OCI-M2 (cell line): Measurements from ENCODE around the gene IDS.
"Not testable (repeated sequence)": the region's sequence is repeated elsewhere in the genome, so short reads cannot be mapped to it uniquely, and the experiment has no call there.

Experiments used
- DNase-seq: peaks from one replicate; lab custom pipeline; 2025; ENCODE audit not compliant: unreplicated experiment; lab: John Stamatoyannopoulos, UW

Gene IDS

DNA sequence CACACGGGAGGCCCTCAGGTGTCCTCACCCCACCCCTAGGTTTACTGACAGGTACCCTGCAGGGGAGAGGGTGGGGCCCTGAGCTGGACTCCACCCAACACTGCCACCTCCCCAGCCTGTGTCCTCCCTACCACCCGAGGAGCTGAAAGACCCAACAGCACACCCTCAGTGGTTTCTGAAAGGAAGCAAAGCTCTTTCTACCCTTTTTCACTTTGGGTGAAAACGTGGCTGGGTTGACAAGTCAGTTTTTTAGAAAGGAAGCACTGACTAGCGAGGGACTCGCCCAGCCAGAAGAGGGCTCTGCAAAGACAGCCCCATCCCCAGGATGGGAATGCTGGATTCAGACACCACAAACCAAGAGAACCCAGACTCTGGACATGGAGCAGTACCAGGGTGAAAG, 2.2 kb downstream of the IDS start:
- not testable (repeated sequence) for DNase-seq

DNA sequence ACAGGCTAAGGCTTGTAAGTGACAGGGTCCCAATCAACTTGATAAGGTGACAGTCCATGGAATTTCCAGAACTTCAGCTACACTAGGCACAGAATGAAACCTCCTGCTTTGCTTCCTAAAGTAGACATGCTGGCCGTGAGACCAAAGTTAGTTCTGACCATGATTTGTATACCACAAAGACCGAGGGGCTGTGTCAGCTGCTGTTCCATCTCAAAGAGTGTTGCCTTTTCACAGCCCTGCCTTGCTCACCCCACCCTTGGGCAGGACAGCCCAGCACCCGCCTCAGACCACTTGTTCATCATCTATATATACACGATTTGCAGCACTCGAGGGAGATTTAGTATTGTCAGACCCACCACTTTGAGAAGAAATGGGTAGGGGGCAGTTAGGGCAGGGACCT, 5.3 kb downstream of the IDS start:
- DNase-seq = no peak

DNA sequence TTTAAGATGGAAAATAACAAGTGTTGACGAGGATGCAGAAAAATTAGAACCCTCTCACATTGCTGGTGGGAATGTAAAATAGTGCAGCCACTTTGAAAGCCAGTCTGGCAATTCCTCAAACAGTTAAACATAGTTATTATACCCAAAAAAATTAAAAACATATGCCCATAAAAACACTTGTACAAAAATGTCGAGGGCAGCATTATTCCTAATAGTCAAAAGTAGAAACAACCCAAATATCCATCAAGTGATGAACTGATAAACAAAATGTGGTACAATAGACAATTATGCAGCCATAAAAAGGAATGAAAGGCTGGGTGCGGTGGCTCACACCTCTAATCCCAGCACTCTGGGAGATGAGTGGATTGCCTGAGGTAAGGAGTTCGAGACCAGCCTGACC, 6.3 kb downstream of the IDS start:
- DNase-seq = no peak

DNA sequence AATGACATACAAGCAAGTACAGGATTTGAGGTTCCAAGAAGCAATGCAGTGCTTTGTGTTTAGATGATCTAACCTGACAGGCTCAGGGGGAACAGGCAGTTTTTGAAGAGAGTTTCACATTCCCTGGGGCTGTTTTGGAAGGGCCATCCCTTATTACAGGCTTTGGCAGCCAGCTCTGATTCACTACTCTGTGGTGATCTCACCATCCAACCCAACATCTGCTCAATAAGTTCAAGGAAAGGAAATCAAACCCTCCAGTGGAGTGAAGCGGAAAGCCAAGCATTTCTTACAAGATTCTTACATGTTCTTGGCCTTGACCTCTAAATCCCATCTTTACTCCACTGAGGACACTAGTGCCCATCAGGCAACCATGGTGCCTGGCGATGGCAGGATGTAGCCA, 7.5 kb downstream of the IDS start:
- DNase-seq = no peak

DNA sequence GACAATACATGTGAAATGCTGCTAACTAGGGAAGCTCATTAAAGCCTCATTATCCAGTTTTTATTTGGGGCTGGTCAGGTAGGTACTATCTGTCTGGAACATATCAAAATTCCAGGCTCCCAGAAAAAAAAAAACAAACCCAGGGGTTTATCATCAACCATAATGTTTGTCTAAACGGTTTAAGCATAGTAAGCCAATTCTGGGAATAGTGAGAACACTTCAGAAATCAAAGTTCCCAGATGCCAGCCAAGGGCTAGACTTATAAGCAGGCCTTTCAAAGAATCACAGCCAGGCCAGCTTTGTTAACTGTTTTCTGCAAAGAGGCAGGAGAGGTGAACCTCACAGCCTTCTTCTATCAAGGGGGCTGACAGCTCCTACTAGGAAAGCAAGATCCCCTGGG, 8.1 kb downstream of the IDS start:
- no peak for DNase-seq

DNA sequence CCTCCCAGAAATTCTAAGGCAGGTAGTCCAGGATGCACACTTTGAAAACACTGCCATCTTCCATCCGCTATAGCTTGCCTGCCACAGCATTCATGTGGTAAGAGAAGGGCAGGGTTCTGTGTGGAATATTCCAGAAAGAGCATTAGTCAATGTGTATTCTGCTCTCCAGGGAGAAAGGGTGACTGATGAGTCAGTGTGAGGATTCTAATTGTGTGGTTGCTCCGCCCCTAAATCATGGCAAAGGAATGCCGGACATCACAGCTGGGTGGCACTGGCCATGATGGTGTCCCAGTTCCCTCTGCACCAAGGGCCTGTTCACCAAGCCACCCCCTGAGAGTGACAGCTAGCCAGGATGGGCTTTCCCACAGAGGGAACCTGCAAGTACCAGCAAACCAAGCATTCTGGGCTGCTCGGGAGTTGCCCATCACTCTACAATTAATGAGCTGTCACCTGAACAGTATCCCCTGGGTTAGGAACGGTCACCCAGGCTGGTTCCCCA, 9.5 kb downstream of the IDS start:
- DNase-seq = no peak

DNA sequence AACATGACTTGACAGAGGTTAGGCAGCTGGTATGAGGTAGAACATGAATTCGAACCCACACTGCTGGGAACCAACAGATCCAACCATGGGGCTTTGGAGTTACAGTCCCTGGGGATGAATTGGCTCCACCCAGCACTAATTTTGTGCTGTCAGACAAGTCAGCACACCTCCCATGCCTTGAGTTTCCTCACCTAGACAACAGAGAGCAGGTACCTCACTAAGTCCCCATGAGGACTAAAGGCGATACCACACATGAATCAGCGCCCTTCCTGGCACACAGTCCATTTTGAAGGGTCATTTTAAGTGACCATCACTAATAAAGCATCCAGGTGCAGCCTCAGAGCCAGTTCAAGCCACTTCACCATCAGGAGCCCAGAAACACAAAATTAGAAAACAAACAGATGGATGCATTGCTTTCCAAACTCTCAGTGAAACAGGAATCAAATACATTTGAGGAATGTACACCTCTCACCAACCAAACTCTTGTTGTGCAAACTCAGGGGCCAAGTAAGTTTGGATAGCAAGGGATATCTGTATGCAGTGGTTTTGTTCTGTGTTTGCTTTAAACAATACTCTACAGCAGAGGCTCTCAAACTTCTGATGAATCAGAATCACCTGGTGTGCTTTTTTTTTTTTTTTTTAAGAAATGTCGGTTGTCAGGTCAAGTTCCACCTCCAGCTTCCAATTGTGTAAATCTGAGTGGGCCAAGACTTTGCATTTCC, 10.1 kb downstream of the IDS start:
- no peak for DNase-seq

DNA sequence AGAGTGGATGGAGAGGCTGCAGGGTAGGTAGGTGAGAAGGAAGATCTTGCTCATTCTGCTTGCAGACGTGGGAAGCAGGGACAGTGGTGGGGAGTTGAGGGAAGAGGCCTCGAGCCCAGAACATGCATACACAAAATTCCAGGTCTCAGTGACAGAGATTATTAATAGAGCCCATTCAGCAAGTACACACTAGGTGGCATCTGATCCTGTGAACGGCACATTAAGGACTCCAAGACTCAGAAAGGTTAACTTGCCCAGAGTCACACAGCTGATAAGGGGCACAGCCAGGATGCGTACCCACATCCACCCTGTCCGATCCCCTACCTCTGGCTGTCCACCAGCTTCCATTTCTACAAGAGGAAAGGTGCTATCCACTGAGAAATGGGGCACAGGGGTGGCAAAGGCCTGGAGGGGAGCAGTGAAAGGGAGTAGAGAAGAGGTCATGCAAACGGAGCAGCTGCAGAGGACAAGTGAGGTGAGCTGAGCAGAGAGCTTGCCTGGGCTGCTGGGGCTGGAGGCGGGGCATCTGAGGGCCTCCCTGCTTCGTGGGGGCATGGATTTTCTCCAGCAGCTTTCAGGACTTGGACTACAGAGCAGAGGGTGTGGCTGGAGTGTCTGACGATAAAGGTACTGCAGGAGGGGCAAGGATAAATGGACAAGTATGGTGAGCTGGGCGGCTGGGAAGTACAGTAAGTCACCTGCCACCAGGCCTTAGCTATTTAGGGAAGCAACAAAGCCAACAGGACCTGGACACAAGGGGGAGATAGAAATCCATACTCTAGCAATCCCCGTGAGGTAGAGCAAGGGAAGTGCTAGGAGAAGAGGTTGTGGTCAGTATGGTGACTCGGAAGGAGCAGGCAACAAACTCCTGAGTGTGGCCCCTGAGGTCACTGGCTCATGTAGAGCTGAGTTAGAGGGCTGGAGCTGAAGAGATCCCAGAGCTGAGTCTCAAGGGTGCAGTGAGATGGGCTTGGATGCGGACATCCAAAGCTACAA, 11.2 kb downstream of the IDS start:
- DNase-seq = no peak

DNA sequence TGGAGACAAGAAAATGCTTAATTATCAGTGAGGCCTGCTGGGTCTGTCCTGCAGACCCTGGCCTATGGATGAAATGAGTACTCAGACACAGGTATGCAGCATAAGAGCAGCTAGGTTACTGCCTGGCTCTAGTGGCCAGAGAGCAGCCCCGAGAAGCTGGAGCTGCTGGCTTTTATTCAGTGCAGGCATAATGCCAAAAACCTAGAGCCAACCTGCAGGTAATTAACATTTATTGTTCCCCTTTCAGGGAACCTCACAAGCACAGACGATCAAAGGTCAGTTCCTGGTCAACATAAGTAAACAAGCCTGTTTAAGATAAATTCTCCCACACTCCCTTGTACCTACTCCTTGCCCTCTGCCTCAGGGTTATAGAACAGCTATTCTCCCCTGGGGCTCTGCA, 13.3 kb downstream of the IDS start:
- DNase-seq = no peak

DNA sequence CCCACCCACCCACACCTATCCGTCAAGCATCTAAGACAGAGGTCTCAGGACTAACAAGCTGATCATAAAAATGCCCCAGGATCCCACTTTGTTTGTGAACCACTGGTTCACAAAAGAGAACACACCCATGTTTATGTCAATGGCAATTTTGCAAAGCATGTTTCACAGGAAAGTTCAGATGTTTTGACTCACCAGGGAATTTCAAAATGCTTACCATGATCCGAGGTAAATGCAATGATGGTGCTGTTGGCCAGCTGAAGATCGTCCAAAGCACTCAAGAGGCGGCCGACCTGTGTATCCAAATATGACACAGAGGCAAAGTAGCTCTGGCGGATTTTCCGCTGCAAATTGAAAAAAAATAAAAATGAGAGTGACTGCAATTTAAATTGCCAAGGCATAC, 15.0 kb downstream of the IDS start:
- DNase-seq = no peak

DNA sequence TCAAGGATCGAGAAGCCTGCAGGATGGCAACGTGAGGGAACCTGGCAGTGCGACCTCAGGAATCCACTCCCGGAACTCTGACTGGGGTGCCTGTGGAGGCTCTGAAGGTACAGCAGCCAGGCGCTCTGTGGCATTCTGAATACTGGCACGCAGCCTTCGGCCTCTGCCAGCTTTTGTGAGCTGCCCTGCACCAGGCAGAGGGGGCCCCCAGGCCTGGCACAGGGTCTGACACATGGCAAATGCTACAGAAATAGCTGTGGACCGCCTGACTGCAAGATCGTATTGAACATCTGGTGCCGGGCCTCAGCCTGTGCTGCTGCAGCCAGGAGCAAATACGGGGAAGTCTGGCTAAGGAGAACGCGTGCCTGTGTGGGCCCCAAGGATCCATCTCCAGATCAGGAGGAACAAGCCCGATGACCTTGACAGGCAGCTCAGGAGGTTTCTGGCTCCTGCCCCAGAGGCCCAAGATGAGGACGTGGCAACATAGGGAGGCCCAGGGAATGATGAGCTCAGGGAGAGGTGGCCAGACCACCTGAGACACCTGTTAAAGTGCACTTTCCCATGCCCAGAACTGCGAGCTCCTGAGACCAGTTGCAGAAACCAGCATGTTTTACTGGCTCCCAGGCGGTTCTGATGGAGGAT, 16.6 kb downstream of the IDS start:
- DNase-seq = not testable (repeated sequence)

DNA sequence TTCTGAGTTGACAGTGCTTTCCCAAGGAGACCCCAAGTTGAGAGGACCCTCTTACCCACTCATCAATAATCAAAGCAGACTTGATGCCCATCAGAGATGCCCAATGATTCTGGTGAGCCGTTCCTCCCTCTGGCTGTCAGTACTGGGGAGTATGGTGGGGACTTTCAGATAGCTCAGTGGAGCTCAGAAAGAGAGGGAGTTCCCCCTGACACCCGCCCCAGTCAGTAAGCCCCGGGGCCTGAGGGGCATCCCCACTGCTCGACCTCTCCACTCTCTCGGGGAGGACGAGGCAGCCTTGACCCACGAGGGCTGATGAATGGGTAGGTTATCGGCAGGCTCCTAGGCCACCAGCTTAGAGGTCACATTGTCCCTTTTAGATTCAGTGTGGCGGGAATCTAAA, 17.1 kb downstream of the IDS start:
- DNase-seq = not testable (repeated sequence)

DNA sequence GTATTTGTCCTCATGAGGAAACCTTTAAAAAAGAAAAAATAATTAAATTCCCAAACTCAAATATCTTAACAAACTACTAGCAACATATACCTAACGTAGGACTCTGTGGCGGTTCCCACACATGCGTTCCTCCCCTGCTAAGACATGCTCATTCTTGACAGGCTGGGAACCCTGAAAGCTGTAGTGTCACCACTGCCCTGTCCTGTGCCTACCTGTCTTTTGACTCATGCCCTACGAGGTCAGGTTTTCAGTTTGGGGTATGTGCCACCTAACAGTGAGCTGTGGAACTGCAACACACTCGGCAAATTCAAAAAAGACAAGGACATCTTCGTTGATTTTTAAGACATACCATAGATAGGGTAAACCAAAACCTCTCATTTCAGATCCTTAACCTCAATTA, 17.8 kb downstream of the IDS start:
- no peak for DNase-seq

DNA sequence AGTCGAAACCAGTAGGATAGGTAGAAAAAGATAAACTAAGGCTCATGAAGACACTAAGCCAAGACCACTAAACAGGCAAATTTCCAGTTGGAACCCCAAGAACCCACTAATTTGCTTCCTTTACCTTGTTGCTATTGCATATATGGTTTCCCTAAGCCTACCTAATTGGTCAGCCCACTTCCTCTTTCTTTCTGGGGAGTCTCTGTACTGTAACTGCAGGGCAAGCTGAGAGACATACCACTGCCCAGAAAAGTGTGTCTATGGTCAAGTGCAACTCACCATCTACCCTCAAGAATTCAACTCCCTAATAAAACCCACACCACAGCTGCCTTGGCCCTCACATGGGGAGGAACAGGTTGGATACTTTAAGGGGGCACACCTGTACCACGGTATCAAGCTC, 28.6 kb downstream of the IDS start:
- no peak for DNase-seq

DNA sequence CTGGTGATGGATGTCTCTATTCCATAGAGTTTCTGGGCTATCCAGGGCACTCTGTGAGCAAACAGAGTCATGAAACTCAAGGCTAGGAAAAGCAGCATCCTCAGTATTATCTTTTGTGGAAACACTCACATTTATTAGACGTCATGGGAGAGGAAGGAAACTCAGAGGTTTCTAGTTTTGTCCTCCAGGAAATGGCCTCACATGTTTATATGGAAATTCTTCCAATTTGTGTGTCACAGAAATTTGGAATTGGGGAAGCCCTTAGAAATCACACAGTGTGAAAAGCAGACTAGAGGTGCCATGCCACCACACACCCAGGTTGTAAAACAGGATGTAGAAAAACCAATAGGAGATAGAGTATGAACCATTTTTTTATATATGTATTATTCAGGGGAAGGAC, 31.1 kb downstream of the IDS start:
- no peak for DNase-seq

DNA sequence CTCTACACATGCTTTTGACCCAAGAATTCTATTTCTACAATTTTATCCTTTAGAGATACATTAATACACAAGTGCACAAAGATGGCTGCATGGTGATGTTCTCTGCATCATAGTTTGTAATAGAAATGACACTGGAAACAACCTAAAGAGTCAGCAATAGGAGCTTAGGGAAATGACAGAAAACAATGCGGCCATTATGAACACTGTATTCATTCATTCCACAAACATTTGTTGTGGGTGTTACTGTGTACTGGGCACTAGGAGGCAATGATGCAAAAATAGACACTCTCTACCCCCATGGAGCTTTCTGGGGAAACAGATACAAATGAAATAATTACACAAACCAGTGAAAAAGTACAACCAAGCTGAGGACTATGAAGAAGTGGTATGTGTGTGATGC, 32.0 kb downstream of the IDS start:
- no peak for DNase-seq

DNA sequence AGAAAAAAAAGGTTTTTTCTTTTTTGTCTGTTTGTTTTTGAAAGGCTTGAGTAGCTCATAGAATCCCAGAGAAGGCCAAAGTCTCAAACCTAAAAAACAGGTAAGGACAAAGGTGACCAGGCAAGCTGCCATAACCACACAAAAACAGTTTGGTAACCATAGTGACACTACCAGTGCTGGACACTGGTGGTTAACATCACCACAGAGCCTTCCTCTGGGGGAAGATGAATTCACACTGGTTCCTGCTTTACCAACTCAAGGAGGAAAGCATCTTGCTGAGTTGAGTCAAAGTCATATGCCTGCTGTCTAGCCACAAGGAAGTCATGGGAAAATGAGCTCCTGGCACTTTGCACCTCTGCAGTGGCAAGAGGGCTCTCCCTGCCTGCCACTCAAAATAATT, 32.5 kb downstream of the IDS start:
- no peak for DNase-seq

DNA sequence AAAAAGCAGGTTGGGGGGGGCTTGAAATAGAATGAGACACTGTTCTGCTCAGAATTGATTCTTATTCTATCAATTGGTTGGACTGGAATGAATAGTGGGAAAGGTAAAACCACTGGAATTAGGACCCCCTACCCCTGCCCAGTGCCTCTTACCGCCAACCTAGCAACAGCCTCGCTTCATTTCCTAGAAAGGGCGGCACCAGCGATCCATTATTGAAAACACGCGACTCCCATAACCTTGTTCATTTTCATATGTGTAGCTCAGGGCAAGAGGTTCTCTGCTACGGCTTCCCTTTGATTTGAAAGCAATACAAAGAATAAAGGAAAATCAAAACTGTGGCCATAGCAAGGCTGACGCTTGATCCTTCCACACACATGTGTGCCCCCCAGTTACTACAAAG, 33.7 kb downstream of the IDS start:
- DNase-seq = no peak

DNA sequence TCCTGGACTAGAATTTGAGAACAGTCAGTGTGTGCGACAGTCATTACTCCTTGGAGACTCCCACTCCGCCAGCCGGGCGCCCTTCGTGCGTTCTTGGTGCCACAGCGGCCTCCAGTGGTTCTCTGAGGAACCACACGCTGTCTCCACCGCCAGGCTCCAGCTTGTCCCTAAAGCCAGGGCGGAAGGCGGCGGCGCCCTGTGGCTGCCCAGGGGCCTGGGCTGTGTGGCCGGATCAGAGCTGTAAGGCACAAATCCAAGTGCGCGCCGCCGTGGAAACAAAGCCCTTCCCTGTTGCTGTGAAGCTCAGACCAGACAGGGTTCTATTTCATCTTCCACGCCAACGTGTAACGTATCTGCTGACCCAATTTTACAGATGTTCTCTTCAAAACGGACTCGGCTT, 34.2 kb downstream of the IDS start:
- DNase-seq = no peak

DNA sequence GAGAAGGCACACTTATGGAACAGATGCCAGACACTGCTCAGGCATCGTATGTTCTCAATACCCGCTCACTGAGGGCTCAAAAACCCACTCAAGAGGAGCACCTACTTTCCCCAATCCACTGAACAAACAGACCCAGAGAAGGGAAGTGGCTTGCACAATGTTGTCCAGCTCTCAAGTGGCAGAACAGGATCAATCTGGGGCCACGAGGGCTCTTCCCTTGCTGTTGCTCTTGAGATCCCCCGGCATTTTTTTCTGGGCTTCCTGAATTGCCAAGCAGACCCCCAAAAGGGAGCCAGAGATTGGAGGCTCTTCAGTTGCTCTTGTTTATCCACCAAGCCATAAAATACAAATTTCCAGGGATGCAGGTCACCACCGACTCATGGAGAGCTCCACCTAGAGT, 35.7 kb downstream of the IDS start:
- no peak for DNase-seq

DNA sequence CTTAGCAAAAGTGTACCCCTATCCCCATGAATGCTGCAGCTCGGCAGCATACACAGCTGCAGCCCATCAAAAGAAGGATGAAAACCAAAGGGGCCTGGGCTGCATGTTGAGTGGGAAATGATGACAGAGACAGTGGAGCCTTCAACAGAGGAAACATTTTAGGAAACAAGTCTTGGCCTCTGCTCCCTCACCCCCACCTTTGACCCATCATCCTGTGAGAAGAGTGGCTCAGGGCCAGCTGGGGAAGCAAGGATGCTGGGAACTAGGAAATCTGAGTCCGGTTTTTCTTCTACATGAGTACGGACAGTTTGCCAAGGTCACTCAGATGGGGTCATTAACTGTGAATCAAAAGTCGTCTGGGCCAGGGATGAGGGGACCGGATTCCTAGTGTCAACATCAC, 37.2 kb downstream of the IDS start:
- DNase-seq = no peak

DNA sequence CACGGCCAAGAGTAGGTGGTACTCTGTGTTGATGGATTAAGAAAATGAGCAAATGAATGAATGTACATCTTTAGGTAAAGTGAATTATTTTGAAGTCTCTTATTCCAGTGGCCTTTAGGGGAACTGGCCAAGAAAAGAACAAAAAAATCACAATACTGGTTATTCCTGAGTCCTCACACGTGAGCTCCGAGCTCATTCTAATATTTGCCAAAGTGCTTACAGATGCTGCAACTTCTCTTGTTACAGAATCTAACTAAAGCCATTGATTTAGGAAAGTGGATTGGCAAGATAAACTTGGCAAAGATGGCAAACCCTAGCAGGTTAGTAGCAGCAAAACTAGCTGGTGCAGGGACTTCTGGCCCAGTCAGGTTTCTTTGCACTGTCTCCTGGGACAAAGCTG, 37.6 kb downstream of the IDS start:
- no peak for DNase-seq
